B cell (primary cell): ENCODE results near the gene PPFIA2. TPM values are rescaled to one million over a fixed set of nuclear protein-coding genes. Genes with fewer than 3 reads are reported as not detected.

ENCODE experiments used
- ATAC-seq: fragments of 200-7000 bp; cut with Tn5 transposase; one replicate; pipeline ENCODE4 v1.10.0; 2021; ENCODE audit warnings: low read depth, mild to moderate bottlenecking, moderate number of reproducible peaks, moderate library complexity
- CTCF ChIA-PET: fragments of 350-600 bp; sonication (Branson Sonifier 250); formaldehyde crosslinking; loops from one replicate; lab custom pipeline; 2021; ENCODE audit warnings: antibody characterized with exemption, inconsistent platforms; lab: Charles Lee
- POLR2A ChIA-PET: fragments of 350-600 bp; sonication (Branson Sonifier 250); formaldehyde crosslinking; loops from one replicate; lab custom pipeline; 2021; ENCODE audit warnings: antibody characterized with exemption; lab: Charles Lee
- DNase-seq: peaks from one replicate; pipeline ENCODE4 v3.0.0; 2013
- H2AFZ ChIP-seq: 2 replicates; pipeline ENCODE4 v1.6.1; 2012; ENCODE audit warnings: mild to moderate bottlenecking, low read depth, low read length; ENCODE audit not compliant: insufficient read depth, poor library complexity, severe bottlenecking
- H3K27ac ChIP-seq, 2 donors: 1 replicate in 1 of 2; 2 replicates in 1 of 2; pipeline ENCODE4 v1.5.1; 2012 to 2013; ENCODE audit warnings: low read length in 2 of 2, mild to moderate bottlenecking in 2 of 2, moderate library complexity in 1 of 2
- H3K27me3 ChIP-seq, 4 experiments: fragments of 200-600 bp in 1 of 4; sonication (generic) in 1 of 4; replicated peaks in 1 of 4; 1 replicate in 2 of 4; 2 replicates in 2 of 4; pipeline versions ENCODE4 v1.6.1 to v1.7.0; 2013 to 2016; ENCODE audit warnings: low read length in 3 of 4, mild to moderate bottlenecking in 2 of 4, mixed read lengths in 1 of 4, moderate library complexity in 1 of 4; ENCODE audit not compliant: insufficient read depth in 4 of 4, control insufficient read depth in 3 of 4; ENCODE audit errors: control extremely low read depth in 1 of 4
- H3K36me3 ChIP-seq, 2 experiments: replicated peaks in 1 of 2; 1 replicate in 1 of 2; 2 replicates in 1 of 2; pipeline versions ENCODE4 v1.6.1 to v1.7.1; 2013; ENCODE audit warnings: low read length in 1 of 2; ENCODE audit not compliant: insufficient read depth in 2 of 2, control insufficient read depth in 1 of 2; ENCODE audit errors: control extremely low read depth in 1 of 2, extremely low read depth in 1 of 2
- H3K4me1 ChIP-seq, 2 donors: fragments of 200-600 bp in 1 of 2; sonication (generic) in 1 of 2; 1 replicate in 1 of 2; 2 replicates in 1 of 2; pipeline versions ENCODE4 v1.5.1 to v1.6.1; 2013 to 2017; ENCODE audit warnings: low read length in 2 of 2; ENCODE audit not compliant: control insufficient read depth in 2 of 2, insufficient read depth in 2 of 2
- H3K4me2 ChIP-seq: replicated peaks from 2 replicates; pipeline ENCODE3; 2012; ENCODE audit warnings: mild to moderate bottlenecking, low read depth, low read length; ENCODE audit not compliant: poor library complexity, severe bottlenecking
- H3K4me3 ChIP-seq, 5 experiments: fragments of 200-600 bp in 1 of 5; sonication (generic) in 1 of 5; 1 replicate in 3 of 5; 2 replicates in 2 of 5; pipeline versions ENCODE4 v1.5.1 to v1.7.0; 2011 to 2016; ENCODE audit warnings: low read length in 4 of 5, mild to moderate bottlenecking in 4 of 5, low read depth in 2 of 5, control low read depth in 1 of 5, moderate library complexity in 1 of 5; ENCODE audit not compliant: insufficient read depth in 1 of 5; ENCODE audit errors: control extremely low read depth in 1 of 5, extremely low read depth in 1 of 5
- H3K79me2 ChIP-seq: fragments of 200-600 bp; sonication (generic); one replicate; pipeline ENCODE4 v1.6.0; 2016; ENCODE audit warnings: low read length; ENCODE audit not compliant: control insufficient read depth, insufficient read depth
- H3K9ac ChIP-seq: fragments of 200-600 bp; sonication (generic); 2 replicates; pipeline ENCODE4 v1.6.1; 2017; ENCODE audit warnings: mild to moderate bottlenecking, low read length, moderate library complexity
- H3K9me3 ChIP-seq, 3 donors: one replicate each; pipeline versions ENCODE4 v1.6.1 to v1.7.1; 2013; ENCODE audit warnings: low read length in 2 of 3; ENCODE audit not compliant: control insufficient read depth in 2 of 3, insufficient read depth in 1 of 3; ENCODE audit errors: control extremely low read depth in 1 of 3
- H4K20me1 ChIP-seq: 2 replicates; pipeline ENCODE4 v1.6.0; 2012; ENCODE audit warnings: mild to moderate bottlenecking, low read length; ENCODE audit not compliant: insufficient read depth, control insufficient read depth, poor library complexity, severe bottlenecking
- H3K27ac Mint-ChIP-seq: one replicate; pipeline ENCODE4 v1.8.0; 2021; ENCODE audit warnings: mixed read lengths
- H3K27me3 Mint-ChIP-seq: one replicate; pipeline ENCODE4 v1.8.0; 2021; ENCODE audit warnings: mixed read lengths
- H3K4me1 Mint-ChIP-seq: one replicate; pipeline ENCODE4 v1.8.0; 2021; ENCODE audit warnings: mixed read lengths
- H3K4me3 Mint-ChIP-seq: one replicate; pipeline ENCODE4 v1.8.0; 2021; ENCODE audit warnings: mixed read lengths
- H3K9me3 Mint-ChIP-seq: one replicate; pipeline ENCODE4 v1.8.0; 2022; ENCODE audit warnings: mixed read lengths; ENCODE audit not compliant: insufficient read depth
- EZH2 ChIP-seq: IDR thresholded peaks from 2 replicates; pipeline ENCODE4 v1.6.1; 2012; ENCODE audit warnings: borderline replicate concordance, low read depth, mild to moderate bottlenecking, moderate library complexity, low read length; ENCODE audit not compliant: insufficient read depth, poor library complexity, severe bottlenecking
- WGBS: methylation state at CpG from one replicate; pipeline ENCODE4 v1.1.5; 2013; ENCODE audit warnings: missing lambda C conversion rate; ENCODE audit not compliant: insufficient coverage; 5-methylcytosine and 5-hydroxymethylcytosine counted together
- intact Hi-C: fragments of 100-400 bp; cut with micrococcal nuclease; formaldehyde crosslinking; loops from one replicate; pipeline ENCODE4 v1.10.0; 2022
- polyA plus RNA-seq: library from polyadenylated mRNA; depleted of rRNA; stranded (reverse); fragments of >200 nt; gene quantifications from 2 replicates; pipeline ENCODE4 v1.2.3, GENCODE V29; 2012
- total RNA-seq, 2 donors: library from RNA; stranded (reverse); fragments of 120-200 nt in 1 of 2; gene quantifications; 1 replicate in 1 of 2; 2 replicates in 1 of 2; pipeline versions ENCODE4 v1.2.3 to v1.2.4, GENCODE V29; 2013 to 2022
- TF ChIP-seq, protein P1 (sequence below): fragments of 200-600 bp; IDR thresholded peaks from one replicate; pipeline ENCODE4 v1.8.0; 2022; ENCODE audit warnings: antibody characterized with exemption, mild to moderate bottlenecking

Gene PPFIA2
- total and polyA plus RNA-seq, 2 donors (not counting 1 experiment from before 2014, with no cell fraction given): not detected

DNA sequence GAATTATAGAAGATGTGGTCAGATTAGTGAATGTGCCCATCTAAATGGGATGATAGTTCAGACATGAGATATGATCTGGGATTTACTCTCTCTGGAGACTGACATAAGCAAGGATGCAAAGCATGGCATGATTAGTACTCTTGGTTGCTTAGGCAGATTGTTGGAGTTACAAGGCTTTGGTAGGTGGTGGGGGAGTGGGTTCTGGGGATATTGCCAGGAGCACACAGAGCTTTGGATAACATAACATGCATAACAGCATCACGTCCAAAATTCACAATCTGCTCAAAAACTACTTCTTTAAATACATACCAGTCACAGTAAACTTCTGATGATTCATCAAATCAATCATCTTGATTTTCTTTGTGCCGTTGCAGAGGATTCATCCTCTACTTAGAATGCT, 393.9 kb downstream of the PPFIA2 start:
- intact Hi-C loops: no loop called here
- DNase-seq (no peak), ATAC-seq (no peak)
- Histone ChIP-seq H3K27me3 (no peaks in the 10 kb centered on the region), H3K4me2 (no peak overlapping the region), H3K36me3 (no peaks in the 10 kb centered on the region), H3K4me1 (no peaks in the 10 kb centered on the region), H3K9me3 (no peaks in the 10 kb centered on the region), H2AFZ (no peak overlapping the region), H3K9ac (no peak overlapping the region), H3K79me2 (no peaks in the 10 kb centered on the region), H4K20me1 (no peaks in the 10 kb centered on the region), H3K4me3 (no peak overlapping the region), H3K27ac (no peak overlapping the region)
- Mint-ChIP-seq H3K27ac (no peak overlapping the region), H3K4me1 (no peaks in the 10 kb centered on the region), H3K4me3 (no peak overlapping the region), H3K9me3 (no peaks in the 10 kb centered on the region), H3K27me3 (no peaks in the 10 kb centered on the region)
- CTCF ChIA-PET: no interaction called here
- POLR2A ChIA-PET: no interaction called here
- no peak for TF ChIP-seq EZH2
- TF ChIP-seq, protein P1, sequence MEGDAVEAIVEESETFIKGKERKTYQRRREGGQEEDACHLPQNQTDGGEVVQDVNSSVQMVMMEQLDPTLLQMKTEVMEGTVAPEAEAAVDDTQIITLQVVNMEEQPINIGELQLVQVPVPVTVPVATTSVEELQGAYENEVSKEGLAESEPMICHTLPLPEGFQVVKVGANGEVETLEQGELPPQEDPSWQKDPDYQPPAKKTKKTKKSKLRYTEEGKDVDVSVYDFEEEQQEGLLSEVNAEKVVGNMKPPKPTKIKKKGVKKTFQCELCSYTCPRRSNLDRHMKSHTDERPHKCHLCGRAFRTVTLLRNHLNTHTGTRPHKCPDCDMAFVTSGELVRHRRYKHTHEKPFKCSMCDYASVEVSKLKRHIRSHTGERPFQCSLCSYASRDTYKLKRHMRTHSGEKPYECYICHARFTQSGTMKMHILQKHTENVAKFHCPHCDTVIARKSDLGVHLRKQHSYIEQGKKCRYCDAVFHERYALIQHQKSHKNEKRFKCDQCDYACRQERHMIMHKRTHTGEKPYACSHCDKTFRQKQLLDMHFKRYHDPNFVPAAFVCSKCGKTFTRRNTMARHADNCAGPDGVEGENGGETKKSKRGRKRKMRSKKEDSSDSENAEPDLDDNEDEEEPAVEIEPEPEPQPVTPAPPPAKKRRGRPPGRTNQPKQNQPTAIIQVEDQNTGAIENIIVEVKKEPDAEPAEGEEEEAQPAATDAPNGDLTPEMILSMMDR: no peak
- WGBS: 40% methylated on average over 1 of the region's 2 CpGs

DNA sequence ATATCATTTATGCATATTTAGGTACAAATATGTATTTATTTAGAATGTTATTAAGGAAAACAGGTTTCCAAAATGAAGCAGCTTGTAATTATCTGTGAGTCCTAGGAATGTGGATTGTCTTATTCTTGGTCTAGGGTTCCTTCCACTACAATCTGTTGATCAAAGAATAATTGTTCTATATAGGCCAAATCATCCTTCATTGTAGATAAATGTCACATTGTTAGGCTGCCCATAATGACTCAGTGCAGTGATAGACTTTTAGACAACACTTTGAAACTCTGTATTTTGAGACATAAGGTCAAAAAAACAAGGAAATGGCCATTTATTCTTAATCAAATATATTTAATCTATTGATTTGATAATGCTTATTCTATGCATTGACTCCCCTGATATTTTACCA, 398.2 kb downstream of the PPFIA2 start:
- ChIA-PET CTCF (no interaction called here), POLR2A (no interaction called here)
- H3K4me2 ChIP-seq: no peak overlapping the region
- no peaks in the 10 kb centered on the region for H3K27me3 ChIP-seq
- no peak overlapping the region for H3K4me3 Mint-ChIP-seq
- no peak overlapping the region for H3K9ac ChIP-seq
- no peak for TF ChIP-seq EZH2
- TF ChIP-seq, protein P1: no peak
- H3K27ac Mint-ChIP-seq: no peak overlapping the region
- H3K4me1 Mint-ChIP-seq: no peaks in the 10 kb centered on the region
- H3K4me3 ChIP-seq: no peak overlapping the region
- no peak overlapping the region for H3K27ac ChIP-seq
- no peaks in the 10 kb centered on the region for H3K9me3 ChIP-seq
- ATAC-seq: no peak
- H3K27me3 Mint-ChIP-seq: no peaks in the 10 kb centered on the region
- H3K4me1 ChIP-seq: no peaks in the 10 kb centered on the region
- no peak for DNase-seq
- no peaks in the 10 kb centered on the region for H3K36me3 ChIP-seq
- no peak overlapping the region for H2AFZ ChIP-seq
- no peaks in the 10 kb centered on the region for H3K9me3 Mint-ChIP-seq
- H4K20me1 ChIP-seq: no peaks in the 10 kb centered on the region
- no peaks in the 10 kb centered on the region for H3K79me2 ChIP-seq
- intact Hi-C loops: no loop called here
